Activated CD8-positive, alpha-beta memory T cell treated with anti-CD3 and anti-CD28 coated beads, Interleukin-2, amount 50 U/mL, for 24 hours (primary cell): ENCODE results near the gene CCM2.
"Not testable (repeated sequence)": the region's sequence is repeated elsewhere in the genome, so short reads cannot be mapped to it uniquely, and the experiment has no call there.

Source experiments
- DNase-seq: peaks from one replicate; pipeline ENCODE4 v3.0.0-alpha.2; 2020; ENCODE audit errors: extremely low read depth

The CCM2 gene

DNA sequence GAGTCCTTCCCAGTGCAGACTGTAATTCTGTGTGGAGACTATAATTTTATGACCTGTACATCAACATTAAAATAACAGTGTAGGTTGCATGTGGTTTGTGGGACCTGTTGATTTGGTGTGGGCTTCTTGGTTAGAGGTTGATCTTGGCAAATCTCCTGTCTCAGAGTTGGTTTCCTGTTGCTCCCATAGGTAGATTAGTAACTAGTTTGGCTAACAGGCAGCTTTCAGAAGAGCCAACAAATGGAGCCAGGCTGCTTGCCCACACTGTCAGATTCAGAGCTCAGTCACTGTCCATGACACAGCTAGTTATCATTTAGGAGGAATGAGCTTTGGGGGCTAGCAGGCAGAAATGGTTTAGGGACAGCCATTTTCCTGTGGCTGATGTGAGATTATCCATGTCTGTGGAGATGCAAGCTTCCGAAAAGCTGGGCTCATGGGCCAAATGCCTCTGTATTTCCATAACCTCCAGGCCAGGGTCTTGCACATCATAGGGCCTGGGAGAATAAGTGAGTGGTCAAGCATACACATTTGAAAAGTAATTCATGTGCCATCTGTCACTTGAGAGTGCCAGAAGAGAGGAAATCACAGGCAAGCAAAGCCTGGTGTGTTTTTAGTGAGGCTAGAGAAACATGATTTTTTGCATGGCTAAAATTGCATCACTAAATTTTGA is 33.4 kb downstream of the CCM2 start:
- no peak for DNase-seq

DNA sequence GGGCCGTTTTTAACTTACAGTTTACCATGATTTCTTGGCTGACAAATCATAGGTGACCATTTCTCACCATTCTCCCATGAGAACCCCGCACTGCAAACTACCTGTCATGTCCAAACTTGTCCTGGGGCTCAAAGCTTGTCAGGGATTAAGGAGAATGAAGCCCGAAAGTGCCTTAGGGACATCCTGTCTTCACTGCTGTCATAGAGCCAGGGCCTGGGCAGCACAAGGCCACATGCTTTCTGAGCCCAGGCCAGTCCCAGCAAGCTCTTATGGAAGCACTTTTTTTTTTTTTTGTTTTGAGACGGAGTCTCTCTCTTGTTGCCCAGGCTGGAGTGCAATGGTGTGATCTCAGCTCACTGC is 33.9 kb downstream of the CCM2 start:
- no peak for DNase-seq

DNA sequence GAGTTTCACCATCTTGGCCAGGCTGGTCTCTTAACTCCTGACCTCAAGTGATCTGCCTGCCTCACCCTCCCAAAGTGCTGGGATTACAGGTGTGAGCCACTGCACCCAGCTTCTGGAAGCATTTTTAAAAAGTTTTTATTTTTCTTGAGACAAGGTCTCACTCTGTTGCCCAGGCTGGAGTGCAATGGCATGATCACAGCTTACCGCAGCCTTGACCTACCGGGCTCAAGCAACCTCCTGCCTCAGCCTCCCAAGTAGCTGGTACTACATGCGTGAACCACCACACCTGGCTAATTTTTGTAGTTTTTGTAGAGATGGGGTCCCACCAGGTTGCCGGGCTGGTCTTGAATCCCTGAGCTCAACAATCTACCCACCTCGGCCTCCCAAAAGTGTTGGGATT is 34.7 kb downstream of the CCM2 start:
- DNase-seq = not testable (repeated sequence)

DNA sequence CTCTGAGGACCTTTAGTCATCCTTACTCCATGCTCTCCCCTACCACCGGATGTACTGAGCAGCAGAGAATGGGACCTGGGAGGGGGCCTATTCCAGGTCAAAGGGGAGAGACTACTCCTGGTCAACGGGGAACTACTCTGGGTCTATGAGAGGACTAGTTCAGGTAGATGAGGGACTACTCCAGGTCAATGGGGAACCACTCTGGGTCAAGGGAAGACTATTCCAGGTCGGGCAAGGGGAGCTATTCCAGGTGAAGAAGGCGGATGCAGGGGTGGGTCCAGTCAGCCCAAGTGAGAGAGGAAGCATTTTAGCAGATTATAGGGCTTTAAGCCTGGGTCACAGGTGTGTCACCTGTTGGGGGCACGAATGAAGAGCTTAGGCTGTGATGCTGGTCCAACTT is 35.4 kb downstream of the CCM2 start:
- DNase-seq = no peak

DNA sequence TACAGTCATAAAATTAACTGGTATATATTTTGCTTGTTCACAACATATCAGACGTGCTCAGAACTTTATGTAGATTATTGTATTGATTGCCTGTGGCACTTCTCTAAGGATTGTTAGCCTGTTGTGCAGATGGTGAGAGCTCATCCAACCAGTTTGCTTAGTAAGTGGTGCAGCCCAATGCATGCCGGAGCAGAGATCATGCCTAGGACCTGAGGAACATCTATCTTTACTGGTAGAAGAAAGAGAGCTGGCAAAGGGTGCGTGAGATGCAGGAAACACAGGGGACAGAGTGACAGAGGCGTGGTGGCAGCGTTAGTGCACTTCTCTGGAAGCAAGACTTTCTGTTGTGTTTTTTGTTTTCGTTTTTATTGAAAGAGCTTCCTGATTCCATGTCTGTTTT is 35.9 kb downstream of the CCM2 start:
- DNase-seq = no peak

DNA sequence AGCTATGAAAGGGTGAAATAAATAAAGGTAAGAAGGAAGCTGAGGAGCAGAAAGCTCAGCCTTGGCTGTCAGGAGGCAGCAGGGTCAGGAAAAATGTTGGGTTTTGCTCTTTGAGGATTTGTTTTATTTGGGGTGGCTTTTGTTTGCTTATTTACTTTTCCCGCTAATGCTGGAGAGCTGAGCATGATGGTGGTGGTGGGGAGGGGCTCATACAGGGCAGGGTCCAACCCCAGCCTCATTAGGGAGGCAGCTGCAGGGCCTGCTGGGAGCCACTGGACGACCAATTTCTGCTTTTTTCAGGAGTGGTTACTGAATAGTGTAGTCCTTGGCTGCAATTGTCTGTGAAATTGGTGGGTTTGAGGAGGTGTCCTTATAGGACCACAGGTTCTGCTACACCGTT is 36.3 kb downstream of the CCM2 start:
- no peak for DNase-seq

DNA sequence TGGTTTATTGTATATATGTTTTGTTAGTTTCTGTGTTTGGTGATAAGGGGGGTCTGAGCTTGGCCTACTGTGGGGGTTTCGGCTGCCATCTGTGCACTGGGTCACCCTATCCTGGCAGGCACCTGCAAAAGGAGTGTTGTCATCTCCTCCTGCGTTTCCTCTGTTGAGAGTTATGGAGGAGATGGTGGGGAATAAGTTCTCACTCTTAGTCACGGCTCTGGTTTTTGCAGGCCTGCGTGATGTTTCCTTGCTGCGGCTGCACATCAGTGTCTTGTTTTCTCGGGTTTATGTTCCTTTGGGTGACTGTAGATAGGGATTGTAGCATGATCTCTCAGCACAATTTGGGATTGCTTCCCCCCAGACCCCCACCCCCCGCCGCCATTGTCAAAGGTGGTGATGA is 36.8 kb downstream of the CCM2 start:
- no peak for DNase-seq

DNA sequence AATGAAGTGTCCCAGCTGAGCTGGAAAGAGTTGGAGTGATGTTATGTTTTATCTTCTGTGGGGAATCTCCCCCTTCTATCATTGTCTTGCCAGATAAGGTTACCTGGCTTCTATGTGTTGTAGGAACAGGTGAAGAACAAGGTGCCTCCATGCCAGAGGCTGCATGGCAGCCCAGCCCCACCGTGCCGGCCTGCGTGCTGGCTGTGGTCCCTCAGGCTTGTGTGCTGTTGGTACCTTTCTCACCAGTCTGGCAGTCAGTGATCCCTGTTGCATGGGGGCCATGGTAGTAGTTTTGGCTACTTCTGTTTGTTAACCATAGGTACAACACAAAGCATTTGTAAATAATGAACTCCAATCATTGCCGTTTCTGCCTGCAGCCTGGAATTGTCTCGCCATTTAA is 37.9 kb downstream of the CCM2 start:
- no peak for DNase-seq

DNA sequence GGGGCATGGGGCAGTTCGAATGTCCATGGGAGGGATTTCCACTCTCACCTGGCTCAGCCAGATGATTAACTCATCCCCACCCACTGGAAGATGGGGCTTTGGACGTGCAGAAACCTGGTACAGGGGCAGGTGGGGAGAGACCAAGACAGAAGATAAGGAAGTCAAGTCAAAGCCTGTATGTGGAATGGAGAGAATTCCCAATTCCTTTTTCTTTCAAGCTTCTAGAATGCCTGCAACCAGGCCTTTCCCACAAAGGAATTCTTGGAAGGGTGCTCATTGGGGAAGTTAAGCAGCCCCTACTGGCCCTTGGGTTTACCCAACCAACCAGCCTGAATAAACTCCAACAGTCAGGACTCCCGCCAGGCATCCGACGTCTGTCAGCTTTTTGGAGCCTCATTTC is 39.1 kb downstream of the CCM2 start:
- no peak for DNase-seq

DNA sequence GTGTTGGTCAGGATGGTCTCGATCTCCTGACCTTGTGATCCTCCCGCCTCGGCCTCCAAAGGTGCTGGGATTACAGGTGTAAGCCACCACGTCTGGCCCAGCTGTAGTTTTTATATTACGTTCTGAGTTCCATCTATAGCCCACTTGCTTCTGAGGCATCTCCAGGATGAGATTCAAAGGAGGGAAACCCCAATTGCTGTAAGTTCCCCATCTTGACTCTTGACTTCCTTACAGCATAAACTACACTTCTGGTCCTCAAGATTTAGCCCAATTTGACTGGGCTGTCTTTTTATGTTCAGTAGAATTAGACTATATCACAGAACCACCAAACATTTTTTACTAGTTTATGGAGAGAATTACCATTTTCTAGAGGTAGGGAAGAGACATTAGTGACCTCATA is 44.3 kb downstream of the CCM2 start:
- DNase-seq = no peak

DNA sequence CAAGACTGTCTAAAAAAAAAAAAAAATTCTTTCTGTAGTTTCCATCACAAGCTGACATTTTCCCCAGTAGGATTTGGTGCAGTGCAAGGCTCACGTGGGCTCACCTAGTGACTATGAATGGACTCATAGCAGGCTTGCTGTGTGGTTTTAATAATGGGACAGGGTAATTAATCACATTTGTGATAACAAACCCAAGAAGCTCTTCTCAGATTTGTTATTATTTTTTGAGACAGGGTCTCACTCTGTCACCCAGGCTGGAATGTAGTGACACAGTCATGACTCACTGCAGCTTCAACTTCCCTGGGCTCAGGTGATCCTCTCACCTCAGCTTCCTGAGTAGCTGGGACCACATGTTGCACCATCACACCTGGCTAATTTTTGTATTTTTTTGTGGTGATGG is 48.7 kb downstream of the CCM2 start:
- no peak for DNase-seq

DNA sequence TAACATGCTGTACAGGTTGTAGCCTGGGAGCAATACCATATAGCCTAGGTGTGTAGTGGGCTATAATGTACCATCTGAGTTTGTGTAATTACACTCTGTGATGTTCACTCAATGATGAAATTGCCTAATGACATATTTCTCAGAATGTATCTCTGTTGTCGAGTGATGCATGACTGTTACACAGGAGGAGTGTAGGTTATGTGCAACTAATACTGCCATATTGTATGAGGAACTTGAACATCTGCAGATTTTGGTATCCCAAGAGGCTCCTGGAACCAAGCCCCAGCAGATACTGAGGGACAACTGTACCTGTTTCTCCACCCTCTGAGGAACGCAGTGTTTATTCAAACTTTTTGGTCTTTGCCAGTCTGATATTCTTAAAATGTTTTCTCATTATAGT is 50.2 kb downstream of the CCM2 start:
- DNase-seq = no peak

DNA sequence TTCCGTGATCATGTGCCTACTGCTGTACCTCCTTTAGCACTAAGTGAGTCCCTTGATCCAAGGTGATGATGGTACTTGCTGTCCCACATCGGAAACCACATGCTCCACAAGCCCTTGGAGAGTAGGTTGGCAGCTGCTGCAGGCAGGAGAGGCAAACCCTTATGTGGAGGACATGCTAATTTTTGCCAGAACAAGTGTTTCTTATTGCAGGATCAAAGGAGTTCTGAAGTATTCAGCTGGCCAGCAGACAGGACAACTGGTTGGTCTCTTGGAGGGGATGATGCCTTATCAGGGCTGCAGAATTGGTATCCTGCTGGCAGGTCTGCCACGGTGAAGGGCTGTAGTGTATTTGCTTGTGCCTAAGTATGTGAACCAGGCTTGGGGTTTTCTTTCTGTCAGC is 52.0 kb downstream of the CCM2 start:
- no peak for DNase-seq

DNA sequence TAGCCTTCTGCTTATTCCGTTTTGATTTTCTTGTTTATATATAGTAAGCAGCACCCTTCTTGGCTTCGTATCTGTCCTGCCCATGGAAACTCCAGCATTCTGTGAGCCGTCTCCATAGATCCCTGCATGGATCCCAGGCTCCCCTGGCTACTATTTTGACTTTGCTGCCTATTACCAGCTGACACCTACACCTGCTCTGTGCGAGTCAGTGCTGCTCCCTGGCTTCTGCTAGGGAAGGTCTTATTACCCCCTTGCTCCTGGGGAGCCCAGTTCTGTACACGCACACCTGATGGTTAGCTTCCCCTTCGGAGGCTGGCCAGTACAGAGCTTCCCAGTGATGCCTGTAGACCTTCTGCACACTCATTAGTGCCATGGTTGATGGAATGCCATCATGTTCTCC is 53.4 kb downstream of the CCM2 start:
- no peak for DNase-seq

DNA sequence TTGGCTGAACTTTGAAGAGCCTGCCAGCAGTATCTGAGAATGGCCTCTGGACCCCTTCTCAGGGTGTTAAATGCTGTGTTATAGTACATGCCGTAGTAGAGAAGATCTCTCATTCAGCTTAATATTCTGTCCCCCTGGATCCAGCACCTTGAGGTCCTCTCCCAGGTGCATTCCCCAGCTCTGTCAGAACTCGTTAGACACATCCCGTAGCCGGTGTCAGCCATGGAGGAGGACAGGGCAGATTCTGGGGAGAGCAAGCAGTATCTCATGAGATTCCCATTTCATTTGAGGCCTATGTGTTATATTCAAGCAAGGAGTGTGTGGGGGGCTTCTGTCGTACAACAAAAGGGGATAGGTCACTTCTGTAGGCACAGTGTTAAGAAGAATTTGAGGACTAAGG is 53.9 kb downstream of the CCM2 start:
- no peak for DNase-seq

DNA sequence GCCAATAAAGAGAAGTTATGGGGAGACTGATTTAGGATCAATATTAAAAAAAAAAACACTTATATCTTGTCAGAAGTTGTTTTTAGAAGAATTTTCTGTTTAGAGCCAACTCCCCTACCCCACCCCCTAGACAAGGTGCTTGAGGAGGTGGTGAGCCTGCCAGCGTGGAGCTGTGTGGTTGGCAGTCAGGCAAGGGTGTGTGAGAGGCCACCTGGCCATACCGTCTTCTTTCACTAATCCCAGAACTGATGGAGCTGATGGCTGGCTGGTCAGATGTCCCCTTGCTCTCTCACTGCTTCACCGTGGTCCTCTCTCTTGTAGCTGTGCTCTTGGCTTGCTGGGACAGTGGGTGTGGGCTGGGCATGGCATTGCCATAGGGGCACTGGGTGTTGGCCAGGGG is 54.4 kb downstream of the CCM2 start:
- no peak for DNase-seq

DNA sequence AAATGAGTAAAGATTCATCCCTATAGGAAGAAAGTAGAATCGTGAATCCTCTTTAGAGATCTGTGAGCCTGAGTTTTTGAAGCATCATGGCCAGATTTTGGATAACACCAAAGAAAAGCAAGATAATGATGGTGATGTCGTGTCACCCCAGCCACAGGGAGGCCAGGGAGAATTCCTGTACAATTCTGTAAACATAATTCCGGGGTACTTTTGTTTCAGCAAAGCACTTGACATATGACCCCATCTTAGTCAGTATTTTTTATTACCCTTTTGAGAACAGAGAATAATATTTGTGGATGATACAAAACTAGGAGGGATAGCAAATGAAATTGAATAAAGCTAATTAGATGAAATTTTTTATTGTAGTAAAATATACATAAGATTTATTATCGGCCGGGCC is 55.0 kb downstream of the CCM2 start:
- DNase-seq = no peak

DNA sequence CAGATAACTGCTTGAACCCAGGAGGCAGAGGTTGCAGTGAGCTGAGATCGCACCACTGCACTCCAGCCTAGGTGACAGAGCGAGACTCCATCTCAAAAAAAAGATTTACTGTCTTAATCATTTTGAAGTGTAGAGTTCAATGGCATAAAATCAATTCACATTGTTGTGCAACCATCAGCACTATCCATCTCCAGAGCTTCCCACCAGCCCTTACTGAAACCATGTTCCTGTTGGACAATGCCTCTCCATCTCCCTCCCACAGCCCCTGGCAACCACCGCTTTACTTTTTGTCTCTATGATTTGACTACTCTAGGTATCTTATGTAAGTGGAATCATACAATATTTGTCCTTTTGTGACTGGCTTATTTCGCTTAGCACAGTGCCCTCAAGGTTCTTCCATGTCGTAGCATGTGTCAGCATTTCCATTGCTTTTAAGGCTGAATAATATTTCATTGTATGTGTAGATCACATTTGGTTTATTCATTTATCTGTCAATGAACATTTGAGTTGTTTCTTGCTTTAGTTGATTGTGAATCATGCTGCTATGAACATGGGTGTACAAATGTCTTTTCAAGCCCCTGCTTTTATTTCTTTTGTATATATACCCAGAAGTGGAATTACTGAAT is 55.7 kb downstream of the CCM2 start:
- DNase-seq = no peak

DNA sequence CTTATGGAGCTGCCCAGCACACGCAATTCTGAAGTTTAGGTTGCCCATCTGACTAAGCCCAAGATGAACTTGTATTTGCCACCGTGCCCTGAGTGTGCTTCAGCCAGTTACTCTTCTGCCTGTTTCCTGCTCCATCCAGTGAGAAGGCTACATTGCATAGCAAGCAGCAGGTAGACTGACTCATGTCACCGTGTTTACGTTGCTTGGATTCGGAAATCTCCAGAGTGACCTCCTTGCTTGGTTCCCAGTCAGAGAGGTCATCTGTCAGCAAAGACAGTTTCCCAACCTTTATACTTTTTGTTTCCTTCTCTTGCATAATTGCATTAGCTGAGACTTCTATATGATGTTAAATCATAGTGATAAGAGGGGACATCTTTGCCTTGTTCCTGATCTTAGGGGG is 57.9 kb downstream of the CCM2 start:
- DNase-seq = no peak

DNA sequence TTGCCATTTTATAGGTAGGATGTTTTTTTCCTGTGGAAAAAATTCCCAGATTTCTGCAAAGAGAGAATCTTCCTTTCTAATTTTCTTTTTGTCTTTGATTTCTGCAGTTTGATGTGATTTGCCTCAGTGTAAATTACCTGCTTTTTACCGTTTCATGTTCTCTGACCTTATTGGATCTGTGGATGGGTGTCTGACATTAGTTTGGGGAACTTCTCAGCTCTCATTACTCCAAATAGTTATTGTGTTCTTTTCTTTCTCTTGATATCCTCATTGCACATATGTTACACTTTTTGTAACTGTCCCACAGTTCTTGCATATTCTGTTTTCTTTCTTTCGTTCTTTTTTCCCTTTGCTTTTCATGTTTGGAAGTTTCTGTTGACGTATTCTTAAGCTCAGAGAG is 60.3 kb downstream of the CCM2 start:
- no peak for DNase-seq

DNA sequence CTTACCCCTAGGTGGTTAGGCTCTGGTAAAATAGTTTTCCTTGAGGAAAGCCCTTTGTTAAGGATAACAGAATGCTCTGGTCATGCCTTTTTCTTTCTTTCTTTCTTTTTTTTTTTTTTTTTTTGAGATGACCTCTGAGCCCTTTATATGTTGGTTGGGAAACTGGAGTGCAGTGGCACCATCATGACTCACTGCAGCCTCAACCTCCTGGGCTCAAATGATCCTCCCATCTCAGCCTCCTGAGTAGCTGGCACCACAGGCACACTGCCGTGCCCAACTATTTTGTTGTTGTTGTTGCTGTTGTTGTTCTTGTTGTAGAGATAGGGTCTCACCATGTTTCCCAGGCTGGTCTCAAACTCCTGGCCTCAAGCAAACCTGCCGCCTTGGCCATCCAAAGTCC is 61.4 kb downstream of the CCM2 start:
- no peak for DNase-seq

DNA sequence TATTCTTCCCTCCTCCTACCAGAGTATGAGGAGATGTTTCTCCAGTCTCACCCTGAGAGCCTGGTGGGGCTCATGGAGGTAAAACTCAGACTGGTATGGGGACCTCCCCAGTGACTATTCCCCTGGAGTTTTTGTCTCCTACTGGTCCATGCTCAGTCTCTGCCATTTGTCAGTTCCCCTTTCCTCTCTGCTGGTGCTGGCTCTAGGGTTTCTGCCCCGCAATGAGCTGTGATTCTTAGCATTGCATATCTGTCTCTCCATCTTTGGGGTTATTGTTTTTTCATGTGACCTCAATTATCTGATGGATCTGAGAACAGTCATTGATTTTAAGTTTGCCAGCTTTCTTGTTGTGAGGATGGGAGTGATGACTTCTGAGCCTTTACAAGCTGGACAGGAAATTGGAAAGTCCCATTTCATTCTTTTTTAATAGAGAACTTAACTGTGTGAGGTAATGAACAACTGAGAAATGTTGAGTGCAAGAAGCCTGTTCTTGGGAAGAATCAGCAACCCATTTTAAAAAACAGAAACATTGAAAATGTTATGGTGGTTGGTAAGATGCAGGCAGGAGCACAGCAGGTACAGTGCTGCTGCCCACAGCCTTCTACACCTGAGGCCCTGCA is 61.9 kb downstream of the CCM2 start:
- DNase-seq = no peak

DNA sequence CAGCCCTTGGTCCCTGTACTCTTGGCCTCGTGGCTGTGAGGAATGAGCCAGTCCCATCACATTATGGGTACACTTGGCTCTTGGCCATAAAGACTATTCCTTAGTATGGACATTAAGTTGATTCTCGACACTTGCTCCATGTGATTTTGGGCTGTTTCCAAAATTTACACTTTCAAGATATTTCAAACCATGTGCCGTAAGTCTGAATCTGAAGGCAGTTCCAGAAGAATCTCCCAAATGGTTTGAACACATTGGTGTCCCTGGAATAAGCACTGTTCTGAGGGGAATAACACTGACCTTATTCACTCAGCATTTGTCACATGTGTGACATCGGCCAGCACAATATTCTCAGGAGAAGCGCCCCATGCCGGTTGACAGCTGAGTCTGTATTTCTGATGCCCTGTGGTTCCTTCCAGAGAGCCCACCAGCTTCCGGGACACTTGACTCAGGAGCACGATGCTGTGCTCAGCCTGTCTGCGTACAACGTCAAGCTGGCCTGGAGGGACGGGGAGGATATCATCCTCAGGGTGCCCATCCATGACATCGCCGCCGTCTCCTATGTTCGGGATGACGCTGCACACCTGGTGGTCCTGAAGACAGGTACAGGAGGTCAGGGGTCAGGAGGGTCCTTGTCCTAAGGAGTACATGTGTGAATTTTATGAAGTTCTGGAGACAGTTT is 64.2 kb downstream of the CCM2 start:
- DNase-seq = no peak
